C4-2B (cell line): ENCODE measurements around the gene ARVCF.

Experiments used
- ZFX ChIP-seq: fragments of 450-650 bp; IDR thresholded peaks from 2 replicates; pipeline ENCODE4 v1.6.1; 2017
- TF ChIP-seq, protein P1 (sequence below): fragments of 450-650 bp; conservative IDR thresholded peaks from 2 replicates; pipeline ENCODE4 v1.5.1; 2017; ENCODE audit warnings: mild to moderate bottlenecking

GRCh38 chr22:19940536-19941364, 75.9 kb downstream of the ARVCF start:
- TF ChIP-seq, protein P1, sequence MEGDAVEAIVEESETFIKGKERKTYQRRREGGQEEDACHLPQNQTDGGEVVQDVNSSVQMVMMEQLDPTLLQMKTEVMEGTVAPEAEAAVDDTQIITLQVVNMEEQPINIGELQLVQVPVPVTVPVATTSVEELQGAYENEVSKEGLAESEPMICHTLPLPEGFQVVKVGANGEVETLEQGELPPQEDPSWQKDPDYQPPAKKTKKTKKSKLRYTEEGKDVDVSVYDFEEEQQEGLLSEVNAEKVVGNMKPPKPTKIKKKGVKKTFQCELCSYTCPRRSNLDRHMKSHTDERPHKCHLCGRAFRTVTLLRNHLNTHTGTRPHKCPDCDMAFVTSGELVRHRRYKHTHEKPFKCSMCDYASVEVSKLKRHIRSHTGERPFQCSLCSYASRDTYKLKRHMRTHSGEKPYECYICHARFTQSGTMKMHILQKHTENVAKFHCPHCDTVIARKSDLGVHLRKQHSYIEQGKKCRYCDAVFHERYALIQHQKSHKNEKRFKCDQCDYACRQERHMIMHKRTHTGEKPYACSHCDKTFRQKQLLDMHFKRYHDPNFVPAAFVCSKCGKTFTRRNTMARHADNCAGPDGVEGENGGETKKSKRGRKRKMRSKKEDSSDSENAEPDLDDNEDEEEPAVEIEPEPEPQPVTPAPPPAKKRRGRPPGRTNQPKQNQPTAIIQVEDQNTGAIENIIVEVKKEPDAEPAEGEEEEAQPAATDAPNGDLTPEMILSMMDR: no peak
- no peak for TF ChIP-seq ZFX
